ENCODE measurements around the gene CYSLTR2.
"Not testable (repeated sequence)": the region's sequence is repeated elsewhere in the genome, so short reads cannot be mapped to it uniquely, and the experiment has no call there.

The CYSLTR2 gene

DNA sequence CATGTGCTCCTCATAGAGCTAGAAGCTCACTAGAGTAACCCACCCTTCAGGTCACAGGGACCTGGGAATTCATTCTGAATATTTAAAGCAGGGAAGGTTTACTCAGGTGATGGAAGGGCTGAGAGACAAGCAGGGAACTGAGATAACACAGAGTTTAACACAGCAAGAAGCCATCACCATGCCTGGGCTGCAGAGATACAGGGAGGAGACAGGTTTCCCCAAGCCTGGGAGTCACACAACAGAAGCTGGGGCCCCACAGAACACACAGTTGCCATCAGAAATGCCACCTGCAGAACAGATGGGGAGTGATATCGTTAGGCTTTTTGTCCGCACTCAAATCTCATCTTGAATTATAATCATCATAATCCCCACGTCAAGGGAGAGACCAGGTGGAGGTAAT is 7.9 kb upstream of the CYSLTR2 start:
- DNase-seq, result no peak

DNA sequence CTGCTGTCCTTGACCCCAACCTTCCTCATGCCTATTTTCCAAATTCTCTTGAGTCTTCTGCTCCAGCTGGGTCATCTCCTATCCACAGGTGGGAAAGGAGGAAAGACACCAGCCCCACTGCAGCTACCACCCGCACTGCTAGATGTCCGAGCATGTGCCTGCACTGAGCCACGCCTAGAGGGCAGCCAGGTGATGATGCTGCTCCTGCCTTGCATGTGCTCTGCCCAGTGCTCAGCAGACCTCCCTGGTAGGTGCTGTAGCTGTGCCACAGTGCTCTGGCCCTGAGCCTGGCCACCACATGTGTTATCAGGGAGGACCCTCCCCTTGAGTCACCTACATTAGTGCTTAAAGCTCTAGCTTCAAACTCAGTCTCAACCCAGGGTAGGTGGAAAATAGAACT is 6.9 kb upstream of the CYSLTR2 start:
- DNase-seq, result no peak

DNA sequence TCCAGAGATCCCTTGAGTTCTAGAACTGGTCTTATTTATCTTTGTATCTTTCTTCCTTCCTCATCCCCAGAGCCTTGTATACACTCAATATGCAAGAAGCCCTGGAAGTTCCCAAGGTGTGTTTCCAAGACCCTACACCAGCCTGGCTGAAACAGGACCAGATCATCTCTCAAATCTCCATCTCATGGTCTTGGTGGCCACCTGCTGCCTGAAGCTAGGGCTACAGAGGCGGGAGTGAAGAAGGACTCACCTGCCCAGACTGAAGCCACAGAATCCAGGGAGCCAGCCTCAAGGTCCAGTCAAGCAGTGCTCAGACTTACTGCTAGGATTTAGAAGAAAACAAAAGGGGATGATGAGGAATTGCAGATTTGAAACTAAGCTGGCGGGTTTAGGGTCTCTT is 6.1 kb upstream of the CYSLTR2 start:
- no peak for DNase-seq

DNA sequence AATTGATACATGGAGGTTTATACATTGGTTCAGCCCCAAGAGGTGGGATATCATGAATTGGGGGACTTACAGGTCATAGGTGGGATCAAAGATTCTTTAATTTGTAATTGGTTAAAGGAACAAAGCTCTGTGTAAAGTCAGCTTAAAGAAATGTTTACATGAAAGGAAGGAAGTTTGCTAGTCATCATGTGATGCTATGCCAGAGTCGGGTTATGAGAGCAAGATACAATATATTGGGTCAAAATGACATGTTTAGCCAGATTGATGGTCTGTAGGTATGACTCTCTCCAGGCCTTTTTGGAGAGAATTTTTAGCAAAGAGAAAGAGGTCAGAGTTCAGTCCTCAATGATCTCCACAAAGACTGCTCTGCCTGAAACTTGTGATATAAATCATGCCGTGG is 5.3 kb upstream of the CYSLTR2 start:
- no peak for DNase-seq

DNA sequence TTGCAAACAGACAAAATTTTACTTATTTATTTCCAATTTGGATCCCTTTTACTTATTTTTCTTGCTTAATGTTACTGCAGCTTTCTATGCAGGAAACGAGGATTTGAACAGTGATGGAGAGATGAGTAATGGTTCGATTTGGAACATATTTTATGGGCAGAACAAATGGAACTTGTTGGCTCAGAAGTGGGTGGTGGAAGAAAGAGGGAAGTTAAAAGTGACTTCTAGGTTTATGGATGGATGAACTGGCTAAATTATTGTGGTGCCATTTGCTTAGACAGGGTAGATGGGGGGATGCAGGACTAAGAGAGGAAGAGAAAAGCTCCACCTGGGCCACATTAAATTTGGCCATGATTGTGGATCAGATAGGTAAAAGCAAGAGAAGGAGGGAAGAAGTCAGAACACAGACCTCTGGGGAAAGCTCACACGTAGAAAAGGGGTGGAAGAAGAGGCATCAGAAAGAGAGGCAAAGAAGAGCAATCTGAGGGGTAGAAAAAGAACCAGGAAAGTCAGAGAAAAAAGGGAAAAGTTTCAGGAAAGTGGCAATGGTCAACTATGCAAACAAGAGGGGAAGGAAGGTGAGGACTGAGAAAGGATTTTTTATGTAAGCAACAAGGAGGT is 768 bp upstream of the CYSLTR2 start:
- DNase-seq, result peak; percentile 12 to 47 (median 34)

DNA sequence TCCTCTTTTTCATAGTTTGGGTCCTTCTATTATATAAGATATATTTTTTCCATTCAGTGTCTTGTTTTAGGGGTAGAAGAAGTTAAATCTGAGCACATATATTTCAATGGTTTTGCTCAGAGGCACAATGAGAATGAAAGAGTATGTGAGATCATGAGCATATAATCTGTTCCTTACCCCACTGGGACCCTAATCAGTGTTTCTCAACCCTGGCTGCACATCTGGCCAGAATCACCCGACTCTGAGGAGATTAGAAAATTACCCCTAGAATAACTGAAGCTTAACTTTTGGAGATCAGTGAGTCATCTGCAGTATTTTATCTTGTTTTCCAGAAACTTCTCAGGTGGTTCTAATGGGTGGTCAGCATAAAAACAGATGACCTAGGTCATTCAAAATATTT is 782 bp downstream of the CYSLTR2 start:
- DNase-seq, result no peak

DNA sequence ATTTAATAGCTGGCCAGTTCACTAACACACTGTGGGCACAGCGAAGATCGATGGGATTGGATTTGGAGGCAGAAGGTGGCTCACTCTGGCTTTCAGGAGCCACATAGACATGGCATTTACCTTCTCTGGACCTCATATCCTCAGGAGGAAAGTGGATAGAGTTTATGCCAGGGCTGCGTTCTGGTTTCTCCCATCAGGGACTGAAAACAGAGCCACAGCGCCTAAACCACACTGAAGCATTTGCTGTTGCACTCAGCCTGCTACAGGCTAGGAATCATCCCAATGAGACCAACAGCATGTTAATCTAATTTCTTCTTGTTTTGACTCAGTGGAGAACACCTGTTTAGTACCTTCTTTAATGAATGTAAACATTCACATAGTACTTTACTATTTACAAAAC is 1.6 kb downstream of the CYSLTR2 start:
- no peak for DNase-seq

DNA sequence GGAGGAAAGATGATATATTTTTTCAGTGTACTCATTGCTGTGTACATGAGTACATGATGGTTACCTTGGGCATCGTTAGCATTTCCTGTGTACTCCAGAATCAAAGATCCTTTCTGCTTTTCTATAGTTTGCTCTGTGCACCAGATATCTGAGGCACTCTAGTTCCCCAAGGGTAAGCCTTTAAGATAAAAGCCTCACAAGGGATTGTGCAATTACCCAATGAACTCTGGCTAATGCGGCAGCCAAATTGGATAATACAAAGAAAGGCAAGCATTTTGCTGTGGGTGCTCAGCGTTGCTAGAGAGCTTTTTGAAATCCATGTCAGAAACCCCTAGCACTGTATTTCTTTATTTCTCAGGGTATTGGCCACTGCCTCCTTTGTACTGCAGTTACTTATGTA is 2.9 kb downstream of the CYSLTR2 start:
- DNase-seq, result peak; percentile 22 to 42 (median 27)

DNA sequence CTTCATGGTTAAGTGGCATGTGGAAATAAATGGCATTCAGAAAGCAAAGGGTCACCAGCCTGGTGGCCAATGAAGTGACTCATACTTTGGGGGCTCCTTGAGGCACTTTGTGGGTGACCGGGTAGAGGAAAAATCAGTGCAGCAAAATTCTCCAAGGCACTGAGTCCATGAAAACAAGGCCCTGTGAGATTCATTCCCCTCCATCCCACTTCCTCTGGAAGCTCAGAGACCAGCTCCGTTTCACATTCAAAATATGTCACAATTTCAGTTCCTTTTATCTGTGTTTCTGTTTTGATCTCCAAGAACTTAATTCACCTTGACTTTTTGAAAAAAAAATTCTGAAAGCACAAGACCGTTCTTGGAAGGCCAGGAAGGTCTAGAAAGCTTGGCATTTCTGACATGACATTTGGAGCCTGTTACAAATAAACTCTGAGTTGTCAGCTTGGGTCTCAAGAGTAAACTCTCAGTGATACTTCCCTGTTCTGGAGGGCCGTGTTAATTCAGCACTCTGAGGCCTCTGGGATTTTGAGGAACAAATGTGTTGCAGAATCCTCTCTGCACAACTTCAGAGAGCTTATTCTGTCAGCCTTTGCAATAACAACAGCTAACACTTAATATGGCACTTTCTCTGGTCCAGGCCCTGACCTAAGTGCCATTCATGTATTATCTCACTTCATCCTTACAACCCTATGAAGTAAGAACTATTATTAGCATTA is 6.8 kb downstream of the CYSLTR2 start:
- DNase-seq, result peak; percentile 75 to 88 (median 86)

DNA sequence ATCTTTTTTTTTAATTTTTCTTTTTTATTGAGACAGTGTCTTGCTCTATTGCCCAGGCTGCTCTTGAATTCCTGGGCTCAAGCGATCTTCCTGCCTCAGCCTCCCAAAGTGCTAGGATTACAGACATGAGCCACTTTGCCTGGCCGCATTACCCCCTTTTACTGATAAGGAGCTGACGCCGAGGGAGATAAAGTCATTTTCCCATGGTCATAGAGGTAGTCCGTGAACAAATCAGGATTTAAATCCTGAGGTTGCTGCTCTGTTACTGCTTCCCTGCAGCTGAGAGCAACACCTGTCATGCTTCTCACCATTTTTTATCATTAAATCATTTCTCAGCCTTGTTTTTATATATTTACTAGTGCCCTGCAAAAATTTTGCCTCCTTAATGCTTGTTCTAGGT is 7.4 kb downstream of the CYSLTR2 start:
- DNase-seq, result no peak

DNA sequence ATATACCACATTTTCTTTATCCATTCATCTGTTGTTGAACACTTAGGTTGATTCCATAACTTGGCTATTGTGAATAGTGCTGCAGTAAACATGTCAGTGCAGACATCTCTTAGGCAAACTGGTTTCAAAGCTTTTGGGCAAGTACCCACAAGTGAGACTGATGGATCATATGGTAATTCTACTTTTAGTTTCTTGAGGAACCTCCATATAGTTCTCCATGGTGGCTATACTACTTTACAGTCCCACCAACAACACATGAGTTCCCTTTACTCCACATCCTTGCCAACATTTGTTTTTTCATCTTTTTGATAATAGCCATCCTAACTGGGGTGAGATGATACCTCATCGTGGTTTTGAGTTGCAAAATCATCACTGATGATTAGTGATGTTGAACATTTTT is 8.5 kb downstream of the CYSLTR2 start:
- DNase-seq, result no peak

DNA sequence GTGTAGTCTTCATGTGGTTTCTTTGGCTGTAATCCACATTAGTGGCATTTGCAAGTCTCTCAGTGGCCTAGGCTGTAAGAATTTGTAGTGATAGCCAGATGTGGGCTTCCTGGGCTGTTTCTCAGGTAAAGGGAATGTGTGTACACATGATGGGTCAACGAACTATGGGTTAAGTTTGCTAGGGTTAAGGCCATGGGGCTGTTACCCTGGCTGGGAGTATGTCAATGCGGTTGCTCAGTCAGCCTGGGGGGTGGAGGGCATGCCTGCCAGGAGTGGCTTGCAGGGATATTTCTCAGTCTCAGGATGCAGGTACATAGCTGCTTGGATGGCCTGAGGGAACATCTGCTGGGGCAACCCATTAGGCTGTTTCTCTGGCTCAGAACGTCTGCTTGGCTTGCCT is 13.4 kb downstream of the CYSLTR2 start:
- DNase-seq, result peak in 1 of 3 donors; percentile 15

DNA sequence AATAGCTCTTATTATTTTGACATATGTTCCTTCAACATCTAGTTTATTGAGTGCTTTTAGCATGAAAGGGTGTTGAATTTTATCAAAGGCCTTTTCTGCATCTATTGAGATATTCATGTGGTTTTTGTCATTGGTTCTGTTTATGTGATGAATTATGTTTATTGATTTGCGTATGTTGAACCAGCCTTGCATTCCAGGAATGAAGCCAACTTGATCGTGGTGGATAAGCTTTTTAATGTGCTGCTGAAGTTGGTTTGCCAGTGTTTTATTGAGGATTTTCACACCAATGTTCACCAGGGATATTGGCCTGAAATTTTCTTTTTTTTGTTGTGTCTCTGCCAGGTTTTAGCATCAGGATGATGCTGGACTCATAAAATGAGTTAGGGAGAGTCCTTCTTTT is 17.7 kb downstream of the CYSLTR2 start:
- not testable (repeated sequence) for DNase-seq

DNA sequence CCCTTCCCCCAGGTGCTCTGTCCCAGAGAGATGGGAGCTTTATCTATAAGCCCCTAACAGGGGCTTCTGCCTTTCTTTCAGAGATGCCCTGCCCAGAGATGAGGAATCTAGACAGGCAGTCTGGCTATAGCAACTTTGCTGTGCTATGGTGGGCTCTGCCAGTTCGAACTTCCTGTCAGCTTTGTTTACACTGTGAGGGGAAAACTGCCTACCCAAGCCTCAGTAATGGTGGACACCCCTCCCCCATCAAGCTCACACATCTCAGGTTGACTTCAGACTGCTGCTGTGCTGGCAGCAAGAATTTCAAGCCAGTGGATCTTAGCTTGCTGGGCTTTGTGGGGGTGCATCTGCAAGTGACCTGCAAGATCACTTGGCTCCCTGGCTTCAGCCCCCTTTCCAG is 21.5 kb downstream of the CYSLTR2 start:
- DNase-seq, result no peak

DNA sequence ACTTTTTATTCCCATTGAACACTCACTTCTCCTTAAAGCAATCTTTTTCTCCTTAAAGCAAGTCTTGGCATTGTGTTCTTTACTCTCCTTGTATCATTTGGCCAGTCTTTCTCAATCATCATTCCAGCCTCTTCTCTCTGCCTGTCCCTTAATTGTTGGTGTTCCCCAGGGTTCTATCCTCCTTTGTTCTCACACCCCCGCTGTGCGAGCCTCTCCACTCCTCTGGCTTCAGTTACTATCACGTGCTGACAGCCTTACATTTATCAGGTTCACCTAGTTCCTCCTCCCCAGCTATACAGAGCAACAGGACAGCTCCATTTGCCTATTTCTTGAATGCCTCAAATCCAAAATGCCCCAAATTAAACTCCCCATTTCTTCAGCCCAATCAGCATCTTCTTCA is 24.6 kb downstream of the CYSLTR2 start:
- DNase-seq, result no peak

DNA sequence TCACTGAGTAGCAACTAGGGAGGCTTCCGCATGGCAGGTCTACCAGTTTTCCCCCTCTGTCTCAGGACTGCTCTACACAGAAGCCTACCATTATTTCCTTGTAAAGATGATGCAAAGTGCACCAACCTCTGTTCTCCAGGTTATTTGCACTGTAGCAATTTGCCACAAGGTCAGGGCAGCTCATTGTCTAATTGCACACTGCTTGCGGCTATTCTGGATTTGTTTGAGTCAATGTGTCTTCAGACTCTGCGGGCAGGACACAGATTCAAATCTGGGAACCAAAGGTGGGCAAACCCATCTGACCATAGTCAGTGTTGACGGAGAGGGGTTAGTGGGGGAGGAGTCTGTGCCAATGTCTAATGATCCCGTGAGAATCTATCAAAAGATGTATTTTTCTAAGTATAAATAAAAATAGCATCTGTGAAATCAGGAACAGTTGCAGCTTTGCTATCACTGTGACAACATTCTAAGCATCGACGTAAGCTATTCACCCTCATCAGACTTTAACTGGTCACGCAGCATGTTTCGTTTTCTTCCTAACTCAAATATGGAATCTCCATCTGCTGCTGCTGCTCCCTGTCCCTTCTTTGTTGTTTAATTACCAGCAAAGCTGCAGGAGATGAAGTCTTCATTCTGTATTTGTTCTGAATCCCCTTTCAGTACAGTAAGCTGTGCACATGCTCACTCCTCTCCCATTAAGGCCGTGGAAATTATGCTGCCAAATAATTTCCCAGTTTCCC is 26.4 kb downstream of the CYSLTR2 start:
- no peak for DNase-seq

DNA sequence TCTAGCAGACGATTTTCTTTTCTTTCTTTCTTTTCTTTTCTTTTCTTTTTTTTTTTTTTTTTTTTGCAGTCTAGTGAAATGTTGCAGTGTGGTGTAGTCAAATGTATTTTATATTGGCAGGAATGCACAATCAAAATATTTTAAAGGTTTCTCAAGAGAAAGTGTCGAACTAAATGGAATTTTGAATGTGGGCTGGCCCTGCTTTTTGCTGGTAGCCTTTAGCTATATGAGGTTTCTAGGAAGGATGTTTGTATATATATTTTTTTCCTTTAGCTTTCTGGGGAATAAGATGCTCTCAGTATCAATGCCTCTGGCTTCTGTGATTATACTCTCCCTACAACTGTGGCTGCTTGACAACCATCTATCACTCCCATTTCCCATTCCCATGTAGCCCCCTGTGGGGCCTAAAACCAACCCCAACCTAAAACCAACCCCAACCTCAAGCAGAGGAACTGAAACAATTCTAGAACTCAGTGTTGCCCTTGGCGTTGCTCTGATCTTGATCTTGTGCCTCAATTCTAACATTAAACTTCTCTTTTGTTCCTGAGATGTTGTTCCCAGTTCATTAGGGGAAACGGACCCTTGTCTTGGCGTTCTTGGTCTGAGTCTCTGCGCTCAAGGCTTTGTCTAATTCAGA is 27.1 kb downstream of the CYSLTR2 start:
- DNase-seq, result no peak

DNA sequence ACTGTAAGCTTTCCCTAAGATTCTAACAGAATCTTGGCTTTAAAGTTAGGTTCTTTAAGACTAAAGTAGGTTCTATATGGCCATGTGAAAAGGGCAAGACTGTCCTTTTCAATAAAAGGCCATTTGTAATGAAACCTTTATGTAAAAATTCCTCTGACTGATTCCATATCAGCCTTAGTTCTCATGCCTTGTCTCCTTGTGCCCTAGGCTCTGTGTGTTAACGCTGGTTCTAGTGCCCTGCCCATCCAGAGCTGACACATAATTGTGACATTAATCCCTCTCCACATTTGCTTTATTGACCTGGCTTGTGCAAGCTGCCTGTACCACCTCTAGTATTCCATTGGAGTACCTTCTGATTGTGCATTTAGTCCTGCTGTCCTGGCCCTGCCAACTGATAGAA is 28.2 kb downstream of the CYSLTR2 start:
- DNase-seq, result no peak

DNA sequence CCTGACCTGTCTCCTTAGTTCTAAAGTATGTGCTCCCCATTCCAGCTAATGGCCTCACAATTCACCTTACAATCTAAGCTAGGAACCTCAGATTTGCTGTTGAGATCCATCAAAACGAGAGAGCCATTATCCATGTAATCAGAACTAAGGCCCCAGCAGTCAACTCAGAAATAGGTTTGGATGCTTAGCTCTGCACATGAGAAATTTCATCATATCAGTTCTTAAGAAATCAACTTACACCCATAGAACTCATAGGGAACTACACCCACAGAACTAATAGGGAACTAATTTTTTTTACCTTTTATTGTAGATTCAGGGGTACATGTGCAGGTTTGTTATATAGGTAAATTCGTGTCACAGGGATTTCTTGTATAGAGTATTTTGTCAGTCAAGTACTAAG is 28.7 kb downstream of the CYSLTR2 start:
- DNase-seq, result peak; percentile 34 to 70 (median 69)

DNA sequence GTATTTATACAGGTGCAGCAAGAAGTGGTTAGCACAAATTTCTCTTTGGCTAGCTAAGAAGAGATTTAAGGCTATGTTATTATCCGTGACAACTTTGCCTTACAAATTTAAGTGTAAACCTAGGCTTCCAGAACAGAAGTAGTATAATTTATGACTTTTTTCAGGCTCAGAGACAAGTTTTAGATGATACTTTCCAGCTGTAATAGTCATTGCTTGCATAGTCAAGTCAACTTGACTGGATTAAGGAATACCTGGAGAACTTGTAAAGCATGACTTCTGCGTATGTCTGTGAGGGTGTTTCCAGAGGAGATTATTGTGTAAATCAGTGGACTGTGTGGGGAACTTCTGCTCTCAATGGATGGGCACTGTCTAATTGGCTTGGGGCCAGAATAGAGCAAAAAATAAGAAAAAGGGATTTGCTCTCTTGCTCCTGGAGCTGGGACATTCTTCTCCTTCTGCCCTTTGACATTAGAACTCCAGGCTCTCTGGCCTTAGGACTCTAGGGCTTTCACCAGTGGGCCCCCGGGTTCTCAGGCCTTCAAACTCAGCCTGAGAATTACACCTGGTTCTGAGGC is 33.0 kb downstream of the CYSLTR2 start:
- DNase-seq, result peak; percentile 17 to 49 (median 46)

DNA sequence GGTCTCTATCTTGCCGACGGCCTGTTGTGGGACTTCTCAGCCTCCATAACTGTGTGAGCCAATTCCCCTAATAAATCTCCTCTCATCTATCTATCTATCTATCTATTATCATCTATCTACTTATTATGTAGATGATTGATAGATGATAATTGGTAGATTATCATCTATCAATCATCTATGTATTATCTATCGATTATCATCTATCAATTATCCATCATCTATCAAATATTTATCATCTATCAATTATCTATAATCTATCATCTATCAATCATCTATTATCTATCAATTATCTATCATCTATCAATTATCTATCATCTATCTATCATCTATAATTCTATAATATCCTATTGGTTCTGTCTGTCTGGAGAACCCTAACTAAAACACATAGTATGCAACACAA is 33.5 kb downstream of the CYSLTR2 start:
- DNase-seq, result no peak

DNA sequence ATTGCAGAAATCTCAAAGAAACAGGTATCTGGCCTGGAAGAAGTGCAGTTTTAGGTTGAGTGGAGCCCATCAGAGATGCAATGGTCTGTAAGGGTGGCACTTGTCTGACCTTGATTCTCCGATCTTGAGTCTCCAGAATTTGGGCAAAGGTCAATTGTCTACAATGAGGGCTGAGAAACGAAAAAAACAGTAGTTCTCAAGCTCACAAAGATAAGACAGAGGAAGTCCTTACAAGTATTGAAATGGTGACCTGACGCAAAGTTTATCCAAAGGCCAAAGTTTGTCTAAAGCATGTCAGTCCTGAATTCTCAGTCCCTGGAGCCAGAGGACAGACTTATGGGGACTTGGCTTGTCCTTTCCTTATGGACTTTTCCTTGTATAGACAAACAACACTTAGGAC is 40.3 kb downstream of the CYSLTR2 start:
- no peak for DNase-seq

DNA sequence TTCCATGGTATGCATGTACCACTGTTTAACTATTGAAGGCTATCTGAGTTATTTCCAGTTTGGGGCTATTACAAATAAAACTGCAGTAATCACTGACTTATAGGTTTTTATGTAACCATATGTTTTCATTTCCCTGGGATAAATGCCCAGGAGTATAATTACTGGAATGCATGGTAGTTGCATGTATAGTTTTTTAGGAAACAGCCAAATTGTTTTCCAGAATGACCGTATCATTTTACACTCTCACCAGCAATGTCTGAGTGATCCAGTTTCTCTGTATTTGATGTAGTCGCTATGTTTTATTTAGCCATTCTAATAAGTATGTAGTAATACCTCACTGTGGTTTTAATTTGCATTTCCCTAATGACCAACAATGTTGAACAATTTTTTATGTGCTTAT is 42.0 kb downstream of the CYSLTR2 start:
- no peak for DNase-seq
